Measurements from ENCODE around the gene LIFR. TPM values are rescaled to one million over a fixed set of nuclear protein-coding genes. Genes with fewer than 3 reads are reported as not detected.

Gene LIFR
- total RNA-seq, 6 experiments from 2014 or later: 4.7 to 7.1 (median 5.4) TPM

GRCh38 chr5:38535845-38536244, 20.6 kb downstream of the LIFR start:
- no peak for DNase-seq
- no peak for TF ChIP-seq CTCF (IDR thresholded peaks at IDR 0.05)
- no peaks in the 10 kb centered on the region; the same call in none of the 2 replicates for H3K27me3 Mint-ChIP-seq (ENCODE audit: insufficient read depth)
- H3K27ac Mint-ChIP-seq: no peak overlapping the region
- H3K4me3 Mint-ChIP-seq: no peak overlapping the region
- H3K9me3 Mint-ChIP-seq: no peaks in the 10 kb centered on the region
- H3K36me3 Mint-ChIP-seq (ENCODE audit: low read depth): no peaks in the 10 kb centered on the region
- H3K4me1 Mint-ChIP-seq (ENCODE audit: low read depth): no peaks in the 10 kb centered on the region

- Mint-ChIP-seq H3K9me3 (no peaks in the 10 kb centered on the region), H3K27me3 (ENCODE audit: insufficient read depth) (no peaks in the 10 kb centered on the region; the same call in none of the 2 replicates), H3K4me3 (no peak overlapping the region), H3K36me3 (ENCODE audit: low read depth) (no peaks in the 10 kb centered on the region), H3K4me1 (ENCODE audit: low read depth) (no peaks in the 10 kb centered on the region), H3K27ac (no peak overlapping the region)
- TF ChIP-seq CTCF (IDR thresholded peaks at IDR 0.05): no peak
- DNase-seq: no peak
These were observed 21.1 kb downstream of the LIFR start for GRCh38 chr5:38535248-38535750.

- Mint-ChIP-seq H3K4me3 (no peak overlapping the region), H3K4me1 (ENCODE audit: low read depth) (no peaks in the 10 kb centered on the region), H3K36me3 (ENCODE audit: low read depth) (no peaks in the 10 kb centered on the region), H3K27ac (no peak overlapping the region), H3K9me3 (no peaks in the 10 kb centered on the region), H3K27me3 (ENCODE audit: insufficient read depth) (no peaks in the 10 kb centered on the region; the same call in none of the 2 replicates)
- no peak for TF ChIP-seq CTCF (IDR thresholded peaks at IDR 0.05)
- DNase-seq: no peak
These were observed 22.3 kb downstream of the LIFR start for GRCh38 chr5:38534156-38534453.

- no peaks in the 10 kb centered on the region for H3K9me3 Mint-ChIP-seq
- TF ChIP-seq CTCF (IDR thresholded peaks at IDR 0.05): no peak
- H3K27me3 Mint-ChIP-seq (ENCODE audit: insufficient read depth): no peaks in the 10 kb centered on the region; the same call in none of the 2 replicates
- no peaks in the 10 kb centered on the region for H3K36me3 Mint-ChIP-seq (ENCODE audit: low read depth)
- no peaks in the 10 kb centered on the region for H3K4me1 Mint-ChIP-seq (ENCODE audit: low read depth)
- no peak overlapping the region for H3K27ac Mint-ChIP-seq
- H3K4me3 Mint-ChIP-seq: no peak overlapping the region
- DNase-seq: no peak
These were observed 22.9 kb downstream of the LIFR start for GRCh38 chr5:38533286-38534155.

GRCh38 chr5:38532165-38532669, 24.2 kb downstream of the LIFR start:
- Mint-ChIP-seq H3K4me1 (ENCODE audit: low read depth) (no peaks in the 10 kb centered on the region), H3K9me3 (no peaks in the 10 kb centered on the region), H3K27me3 (ENCODE audit: insufficient read depth) (no peaks in the 10 kb centered on the region; the same call in none of the 2 replicates), H3K4me3 (no peak overlapping the region), H3K36me3 (ENCODE audit: low read depth) (no peaks in the 10 kb centered on the region), H3K27ac (no peak overlapping the region)
- TF ChIP-seq CTCF (IDR thresholded peaks at IDR 0.05): no peak
- DNase-seq: no peak
